ENCODE results near the gene SPAG8.

Gene SPAG8, protein sequence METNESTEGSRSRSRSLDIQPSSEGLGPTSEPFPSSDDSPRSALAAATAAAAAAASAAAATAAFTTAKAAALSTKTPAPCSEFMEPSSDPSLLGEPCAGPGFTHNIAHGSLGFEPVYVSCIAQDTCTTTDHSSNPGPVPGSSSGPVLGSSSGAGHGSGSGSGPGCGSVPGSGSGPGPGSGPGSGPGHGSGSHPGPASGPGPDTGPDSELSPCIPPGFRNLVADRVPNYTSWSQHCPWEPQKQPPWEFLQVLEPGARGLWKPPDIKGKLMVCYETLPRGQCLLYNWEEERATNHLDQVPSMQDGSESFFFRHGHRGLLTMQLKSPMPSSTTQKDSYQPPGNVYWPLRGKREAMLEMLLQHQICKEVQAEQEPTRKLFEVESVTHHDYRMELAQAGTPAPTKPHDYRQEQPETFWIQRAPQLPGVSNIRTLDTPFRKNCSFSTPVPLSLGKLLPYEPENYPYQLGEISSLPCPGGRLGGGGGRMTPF

DNA sequence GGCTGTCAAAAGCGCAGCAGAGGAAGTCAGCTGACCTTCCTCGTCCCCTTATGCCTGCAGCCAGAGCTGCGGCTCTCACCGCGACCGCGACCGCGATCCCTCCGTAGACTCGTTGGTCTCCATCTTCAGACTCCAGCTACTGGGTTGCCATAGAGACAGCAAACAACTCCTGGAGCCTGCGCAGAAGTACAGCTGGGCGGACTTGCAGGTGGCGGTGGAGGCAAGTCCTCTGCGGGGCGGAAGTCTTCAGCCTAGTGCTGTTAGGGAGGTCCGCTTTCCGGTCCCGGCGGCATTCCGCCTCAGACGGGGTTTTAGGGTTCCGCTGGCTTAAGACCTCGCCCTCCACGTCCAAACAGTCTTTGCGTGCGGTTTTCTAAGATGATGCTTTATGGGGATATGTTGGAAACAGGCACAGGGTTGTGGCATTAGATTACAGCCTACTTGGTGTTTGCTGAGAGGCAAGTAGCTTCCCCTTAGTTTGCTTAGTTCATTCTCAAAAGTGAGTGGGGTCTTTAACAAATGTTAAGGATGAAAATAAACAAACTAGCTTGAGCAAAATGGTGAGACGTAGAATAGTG, at the start of gene SPAG8:
Gene SPAG8, minus strand, starts transcription at position 238 of the 578 bp plus-strand sequence. Its CDS starts 115 bp downstream, at position 123.
- H2AFZ ChIP-seq (ENCODE audit: low read depth): peak within 1 kb of the TSS; percentile 72
- no peaks in the 10 kb centered on the region for H4K20me1 ChIP-seq (ENCODE audit: insufficient read depth)
- no peaks in the 10 kb centered on the region for H3K27me3 ChIP-seq (ENCODE audit: insufficient read depth, low read depth)
- no peak within 1 kb of the TSS for H3K4me3 ChIP-seq (IDR thresholded peaks at IDR 0.05; ENCODE audit: insufficient read depth, low read depth, low read length)
- peak within 1 kb of the TSS; percentile 65 for H3K27ac ChIP-seq
- peak within 1 kb of the TSS; percentile 96 for H3K4me2 ChIP-seq
- H3K9ac ChIP-seq: peak within 1 kb of the TSS; percentile 23
- no peaks in the 10 kb centered on the region for H3K36me3 ChIP-seq (ENCODE audit: insufficient read depth)
- peaks cover 35% of the 10 kb centered on the region for H3K4me1 ChIP-seq (ENCODE audit: low read depth, poor library complexity, severe bottlenecking)
- no peaks in the 10 kb centered on the region for H3K79me2 ChIP-seq (ENCODE audit: insufficient read depth, low read depth)
- TF ChIP-seq, protein P1, sequence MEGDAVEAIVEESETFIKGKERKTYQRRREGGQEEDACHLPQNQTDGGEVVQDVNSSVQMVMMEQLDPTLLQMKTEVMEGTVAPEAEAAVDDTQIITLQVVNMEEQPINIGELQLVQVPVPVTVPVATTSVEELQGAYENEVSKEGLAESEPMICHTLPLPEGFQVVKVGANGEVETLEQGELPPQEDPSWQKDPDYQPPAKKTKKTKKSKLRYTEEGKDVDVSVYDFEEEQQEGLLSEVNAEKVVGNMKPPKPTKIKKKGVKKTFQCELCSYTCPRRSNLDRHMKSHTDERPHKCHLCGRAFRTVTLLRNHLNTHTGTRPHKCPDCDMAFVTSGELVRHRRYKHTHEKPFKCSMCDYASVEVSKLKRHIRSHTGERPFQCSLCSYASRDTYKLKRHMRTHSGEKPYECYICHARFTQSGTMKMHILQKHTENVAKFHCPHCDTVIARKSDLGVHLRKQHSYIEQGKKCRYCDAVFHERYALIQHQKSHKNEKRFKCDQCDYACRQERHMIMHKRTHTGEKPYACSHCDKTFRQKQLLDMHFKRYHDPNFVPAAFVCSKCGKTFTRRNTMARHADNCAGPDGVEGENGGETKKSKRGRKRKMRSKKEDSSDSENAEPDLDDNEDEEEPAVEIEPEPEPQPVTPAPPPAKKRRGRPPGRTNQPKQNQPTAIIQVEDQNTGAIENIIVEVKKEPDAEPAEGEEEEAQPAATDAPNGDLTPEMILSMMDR (conservative IDR thresholded peaks at IDR 0.05; ENCODE audit: low read depth, low read length): no peak

DNA sequence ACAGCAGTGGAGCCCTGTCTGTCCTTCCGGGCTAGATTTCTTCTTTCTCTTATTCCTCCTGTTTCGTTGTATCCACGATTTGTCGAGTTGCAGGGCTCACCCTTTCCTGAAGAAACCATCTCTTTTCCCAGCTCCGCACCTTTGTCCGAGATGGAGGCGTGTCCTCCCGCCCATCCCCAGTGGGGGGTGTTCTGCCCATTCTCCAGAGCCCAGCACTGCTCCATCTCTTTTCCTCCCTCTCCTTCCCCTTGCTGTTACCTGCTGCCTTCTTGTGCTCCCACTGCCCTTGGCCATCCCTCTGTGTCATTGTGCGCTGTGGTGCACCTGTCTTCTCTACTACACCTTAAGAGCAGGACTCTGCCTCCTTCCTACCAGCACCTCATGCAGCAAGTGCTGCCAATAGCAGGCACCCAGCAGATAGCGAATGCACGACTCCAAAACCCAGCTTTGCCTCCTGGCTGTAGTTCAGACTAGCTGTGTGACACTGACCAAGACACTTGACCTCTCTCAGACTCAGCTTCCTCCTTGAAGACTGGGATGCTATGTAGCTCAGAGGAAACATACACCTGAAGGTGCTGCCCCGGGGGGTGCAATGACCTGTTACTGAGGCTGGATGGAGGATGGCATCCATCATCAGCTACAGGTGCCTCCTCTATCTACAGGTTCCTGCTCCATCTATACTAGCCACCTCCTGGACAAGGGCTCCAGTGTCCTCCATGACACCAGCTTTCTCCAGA, 49.3 kb upstream of the SPAG8 start:
- no peaks in the 10 kb centered on the region for H3K4me1 ChIP-seq (ENCODE audit: low read depth, poor library complexity, severe bottlenecking)
- H3K27me3 ChIP-seq (ENCODE audit: insufficient read depth, low read depth): no peaks in the 10 kb centered on the region
- TF ChIP-seq, protein P1 (conservative IDR thresholded peaks at IDR 0.05; ENCODE audit: low read depth, low read length): no peak

DNA sequence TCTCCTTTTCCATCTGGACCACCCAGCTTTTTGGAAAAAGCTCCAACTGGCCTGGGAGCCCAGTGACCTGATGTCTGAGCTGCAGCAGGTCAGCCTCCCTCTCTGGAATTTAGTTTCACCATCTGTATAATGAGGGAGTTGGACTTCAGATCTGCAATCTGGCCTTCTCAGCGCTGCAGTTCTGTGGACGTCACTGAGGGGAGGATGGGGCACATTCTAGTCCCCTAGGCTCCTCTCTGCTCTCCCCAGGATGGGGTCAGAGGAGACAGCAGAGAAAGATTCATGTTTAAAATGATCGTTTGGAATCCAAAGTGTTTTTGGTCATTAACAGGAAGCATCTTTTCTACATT, 47.9 kb upstream of the SPAG8 start:
- Histone ChIP-seq H2AFZ (ENCODE audit: low read depth) (no peak overlapping the region), H3K9ac (no peak overlapping the region), H3K36me3 (ENCODE audit: insufficient read depth) (no peaks in the 10 kb centered on the region), H3K79me2 (ENCODE audit: insufficient read depth, low read depth) (no peaks in the 10 kb centered on the region), H3K4me3 (IDR thresholded peaks at IDR 0.05; ENCODE audit: insufficient read depth, low read depth, low read length) (no peak overlapping the region), H3K27ac (no peak overlapping the region), H3K4me2 (no peak overlapping the region), H3K4me1 (ENCODE audit: low read depth, poor library complexity, severe bottlenecking) (no peaks in the 10 kb centered on the region), H3K27me3 (ENCODE audit: insufficient read depth, low read depth) (no peaks in the 10 kb centered on the region), H4K20me1 (ENCODE audit: insufficient read depth) (no peaks in the 10 kb centered on the region)
- TF ChIP-seq, protein P1 (conservative IDR thresholded peaks at IDR 0.05; ENCODE audit: low read depth, low read length): no peak

More for the DNA sequence above, 49.3 kb upstream of the SPAG8 start:
- no peak overlapping the region for H3K27ac ChIP-seq
- no peak overlapping the region for H3K4me2 ChIP-seq
- no peaks in the 10 kb centered on the region for H3K36me3 ChIP-seq (ENCODE audit: insufficient read depth)
- H4K20me1 ChIP-seq (ENCODE audit: insufficient read depth): no peaks in the 10 kb centered on the region
- no peak overlapping the region for H3K4me3 ChIP-seq (IDR thresholded peaks at IDR 0.05; ENCODE audit: insufficient read depth, low read depth, low read length)
- no peak overlapping the region for H2AFZ ChIP-seq (ENCODE audit: low read depth)
- no peaks in the 10 kb centered on the region for H3K79me2 ChIP-seq (ENCODE audit: insufficient read depth, low read depth)
- no peak overlapping the region for H3K9ac ChIP-seq

DNA sequence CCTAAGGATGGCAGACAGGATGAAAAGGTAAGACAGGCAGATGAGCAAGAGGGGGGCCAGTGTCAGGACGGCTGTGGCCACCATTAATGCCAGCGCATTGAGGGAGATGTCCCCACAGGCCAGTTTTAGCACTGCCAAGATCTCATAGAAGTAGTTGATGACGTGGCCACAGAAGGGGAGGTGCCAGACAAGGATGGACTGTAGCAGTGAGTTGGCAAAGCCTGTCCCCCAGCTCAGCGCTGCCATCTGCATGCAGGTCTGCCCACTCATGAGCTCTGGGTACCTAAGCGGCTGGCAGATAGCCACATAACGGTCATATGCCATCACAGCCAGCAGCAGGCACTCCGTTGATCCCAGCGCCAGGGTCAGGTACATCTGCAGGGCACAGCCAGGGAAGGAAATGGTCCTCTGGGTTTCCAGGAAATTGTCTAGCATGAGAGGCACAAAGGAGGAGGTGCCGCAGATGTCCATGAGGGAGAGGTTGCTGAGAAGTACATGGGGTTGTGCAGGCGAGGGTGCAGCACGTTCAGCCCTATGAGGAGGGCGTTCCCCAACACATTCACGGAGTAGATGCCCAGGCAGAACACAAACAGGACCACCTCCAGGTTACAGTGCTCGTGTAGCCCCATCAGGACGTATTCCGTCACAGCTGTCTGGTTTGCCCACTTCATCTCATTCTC, 47.4 kb upstream of the SPAG8 start:
- no peak overlapping the region for H3K27ac ChIP-seq
- no peaks in the 10 kb centered on the region for H3K36me3 ChIP-seq (ENCODE audit: insufficient read depth)

More for the DNA sequence above, 47.4 kb upstream of the SPAG8 start:
- Histone ChIP-seq H4K20me1 (ENCODE audit: insufficient read depth) (no peaks in the 10 kb centered on the region), H3K79me2 (ENCODE audit: insufficient read depth, low read depth) (no peaks in the 10 kb centered on the region), H3K9ac (no peak overlapping the region), H3K4me1 (ENCODE audit: low read depth, poor library complexity, severe bottlenecking) (no peaks in the 10 kb centered on the region), H3K27me3 (ENCODE audit: insufficient read depth, low read depth) (no peaks in the 10 kb centered on the region), H2AFZ (ENCODE audit: low read depth) (no peak overlapping the region), H3K4me2 (no peak overlapping the region), H3K4me3 (IDR thresholded peaks at IDR 0.05; ENCODE audit: insufficient read depth, low read depth, low read length) (no peak overlapping the region)
- TF ChIP-seq, protein P1 (conservative IDR thresholded peaks at IDR 0.05; ENCODE audit: low read depth, low read length): no peak

Data from KMS-11 (cell line).